Keratinocyte (primary cell): ENCODE measurements around the gene MAJIN. TPM values are rescaled to one million over a fixed set of nuclear protein-coding genes. Genes with fewer than 3 reads are reported as not detected.

Experiments used
- DNase-seq: peaks from one replicate; pipeline ENCODE4 v3.0.0-alpha.2; 2011; ENCODE audit warnings: low read depth, missing footprints, low spot score
- FAIRE-seq: peaks from 2 replicates; lab custom pipeline; 2011; peaks lifted over from hg19 to GRCh38; lab: Jason Lieb, UNC
- H2AFZ ChIP-seq: 2 replicates; pipeline ENCODE4 v1.6.0; 2012; ENCODE audit warnings: low read length, control low read depth, inconsistent platforms; ENCODE audit not compliant: control insufficient read depth
- H3K27ac ChIP-seq: 2 replicates; pipeline ENCODE4 v1.5.1; 2011; ENCODE audit warnings: low read length; ENCODE audit not compliant: control insufficient read depth, insufficient read depth
- H3K27me3 ChIP-seq: 3 replicates; pipeline ENCODE4 v1.6.0; 2011; ENCODE audit warnings: low read length; ENCODE audit not compliant: control insufficient read depth, insufficient read depth; ENCODE audit errors: extremely low read depth
- H3K36me3 ChIP-seq, 2 experiments: 2 replicates in 1 of 2; 3 replicates in 1 of 2; pipeline ENCODE4 v1.5.1; 2011; ENCODE audit warnings: low read length in 2 of 2, mild to moderate bottlenecking in 1 of 2; ENCODE audit not compliant: control insufficient read depth in 2 of 2, insufficient read depth in 2 of 2; ENCODE audit errors: extremely low read depth in 1 of 2
- H3K4me1 ChIP-seq: 3 replicates; pipeline ENCODE4 v1.5.1; 2011; ENCODE audit warnings: low read length; ENCODE audit not compliant: control insufficient read depth, insufficient read depth; ENCODE audit errors: extremely low read depth
- H3K4me2 ChIP-seq: 3 replicates; pipeline ENCODE4 v1.6.0; 2011; ENCODE audit warnings: low read depth, low read length; ENCODE audit not compliant: control insufficient read depth, insufficient read depth; ENCODE audit errors: extremely low read depth
- H3K4me3 ChIP-seq, 3 experiments: fragments of 200-600 bp in 1 of 3; sonication (generic) in 1 of 3; 2 replicates in 2 of 3; 3 replicates in 1 of 3; pipeline ENCODE4 v1.5.1; 2011 to 2016; ENCODE audit warnings: low read length in 3 of 3, mild to moderate bottlenecking in 3 of 3, control low read depth in 2 of 3, inconsistent platforms in 1 of 3, low read depth in 1 of 3, mixed read lengths in 1 of 3, mixed run types in 1 of 3, moderate library complexity in 1 of 3; ENCODE audit not compliant: control insufficient read depth in 2 of 3, insufficient read depth in 2 of 3; ENCODE audit errors: extremely low read depth in 1 of 3
- H3K79me2 ChIP-seq: 2 replicates; pipeline ENCODE4 v1.6.0; 2012; ENCODE audit warnings: low read length; ENCODE audit not compliant: control insufficient read depth, insufficient read depth
- H3K9ac ChIP-seq: 3 replicates; pipeline ENCODE4 v1.6.0; 2011; ENCODE audit warnings: low read length; ENCODE audit not compliant: control insufficient read depth, insufficient read depth; ENCODE audit errors: extremely low read depth
- H3K9me1 ChIP-seq: 3 replicates; pipeline ENCODE4 v1.6.0; 2011; ENCODE audit warnings: low read length; ENCODE audit not compliant: control insufficient read depth, insufficient read depth; ENCODE audit errors: extremely low read depth
- H3K9me3 ChIP-seq: 2 replicates; pipeline ENCODE4 v1.5.1; 2012; ENCODE audit warnings: low read depth, low read length; ENCODE audit not compliant: control insufficient read depth
- H4K20me1 ChIP-seq: 3 replicates; pipeline ENCODE4 v1.6.0; 2011; ENCODE audit warnings: low read length; ENCODE audit not compliant: control insufficient read depth, insufficient read depth; ENCODE audit errors: extremely low read depth
- EZH2 ChIP-seq: IDR thresholded peaks from one replicate; pipeline ENCODE4 v1.6.1; 2012; ENCODE audit warnings: inconsistent platforms, mild to moderate bottlenecking, low read length, moderate library complexity
- dilution Hi-C: fragments of 300-500 bp; cut with MboI; formaldehyde crosslinking; loops from one replicate; pipeline ENCODE4 v1.7.0; 2020; ENCODE audit warnings: low sequenced_read_pairs; ENCODE audit not compliant: extremely low pct_ligation_motif_present
- polyA plus RNA-seq, 5 experiments: library from polyadenylated mRNA; depleted of rRNA in 3 of 5; stranded (reverse) in 3 of 5; stranded (forward) in 1 of 5; unstranded in 1 of 5; fragments of >200 nt; gene quantifications; 1 replicate in 1 of 5; 2 replicates in 3 of 5; 3 replicates in 1 of 5; pipeline versions ENCODE4 v1.2.1 to v1.2.3, GENCODE V29; 2011 to 2012; ENCODE audit warnings: missing spikeins in 2 of 5, low read depth in 1 of 5, low replicate concordance in 1 of 5
- TF ChIP-seq, protein P1 (sequence below), 3 experiments: IDR thresholded peaks in 1 of 3; conservative IDR thresholded peaks in 1 of 3; optimal IDR thresholded peaks in 1 of 3; 2 replicates in 2 of 3; 3 replicates in 1 of 3; pipeline versions ENCODE3 to v1.5.1; 2011; ENCODE audit warnings: low read length in 3 of 3, mild to moderate bottlenecking in 3 of 3, moderate library complexity in 2 of 3, control low read depth in 1 of 3, inconsistent platforms in 1 of 3; ENCODE audit not compliant: insufficient read depth in 2 of 3; ENCODE audit errors: extremely low read depth in 1 of 3

Gene MAJIN
- polyA plus RNA-seq, 1 donor (not counting 4 experiments of a cell fraction or from before 2014, with no cell fraction given), result 0.09 TPM

DNA sequence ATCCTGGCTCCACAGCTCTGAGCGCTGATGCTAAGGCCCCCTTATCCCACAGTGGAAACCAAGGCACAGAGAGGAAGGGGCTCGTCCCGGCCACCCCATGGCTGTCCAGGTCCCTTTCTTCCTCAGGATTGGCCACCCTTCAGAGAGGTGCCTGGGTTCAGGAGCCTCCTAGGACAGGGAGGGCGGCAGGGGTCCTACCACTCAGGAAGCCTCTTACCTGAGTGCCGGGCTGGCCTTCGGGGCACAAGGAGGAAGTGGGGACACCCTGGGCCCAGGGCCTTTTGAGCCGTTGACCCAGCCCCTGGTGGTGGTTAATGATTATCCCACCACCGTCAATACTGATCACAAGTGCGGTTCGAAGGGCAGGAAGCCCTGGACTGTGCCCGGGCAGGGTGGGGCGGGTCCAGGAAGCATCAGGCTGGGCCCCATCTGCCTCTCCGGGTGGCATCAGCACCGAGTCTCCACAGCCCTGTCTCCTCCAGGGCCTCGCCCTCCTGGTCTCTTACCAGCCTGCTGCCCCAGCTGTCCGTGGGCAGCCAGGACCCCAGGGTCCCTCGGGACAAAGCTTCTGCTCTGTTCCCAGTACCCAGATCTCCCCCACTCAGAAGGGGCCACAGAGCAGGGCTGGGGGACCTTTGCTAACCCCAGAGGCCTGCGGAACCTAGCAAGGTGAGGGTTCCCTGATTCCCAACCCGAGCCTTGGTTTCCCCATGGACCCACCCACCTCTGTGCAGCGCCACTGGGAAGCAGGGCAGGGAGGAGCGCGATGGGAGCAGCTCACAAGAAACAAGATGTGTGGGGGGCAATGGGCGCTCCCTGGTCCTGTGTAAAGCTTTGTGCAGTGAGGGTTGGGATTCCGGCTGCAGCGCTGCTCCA is 78.5 kb downstream of the MAJIN start:
- Histone ChIP-seq H3K4me3 (no peak overlapping the region), H3K36me3 (peaks cover 0 to 12% of the 10 kb centered on the region in 2 experiments), H3K9me1 (no peaks in the 10 kb centered on the region), H3K27me3 (no peaks in the 10 kb centered on the region), H3K4me2 (no peak overlapping the region), H3K9me3 (no peaks in the 10 kb centered on the region), H3K9ac (no peak overlapping the region), H4K20me1 (no peaks in the 10 kb centered on the region), H3K4me1 (peaks cover 3% of the 10 kb centered on the region), H3K27ac (no peak overlapping the region), H3K79me2 (no peaks in the 10 kb centered on the region), H2AFZ (no peak overlapping the region)
- dilution Hi-C loops, result no loop called here
- TF ChIP-seq EZH2, result no peak
- TF ChIP-seq, protein P1, sequence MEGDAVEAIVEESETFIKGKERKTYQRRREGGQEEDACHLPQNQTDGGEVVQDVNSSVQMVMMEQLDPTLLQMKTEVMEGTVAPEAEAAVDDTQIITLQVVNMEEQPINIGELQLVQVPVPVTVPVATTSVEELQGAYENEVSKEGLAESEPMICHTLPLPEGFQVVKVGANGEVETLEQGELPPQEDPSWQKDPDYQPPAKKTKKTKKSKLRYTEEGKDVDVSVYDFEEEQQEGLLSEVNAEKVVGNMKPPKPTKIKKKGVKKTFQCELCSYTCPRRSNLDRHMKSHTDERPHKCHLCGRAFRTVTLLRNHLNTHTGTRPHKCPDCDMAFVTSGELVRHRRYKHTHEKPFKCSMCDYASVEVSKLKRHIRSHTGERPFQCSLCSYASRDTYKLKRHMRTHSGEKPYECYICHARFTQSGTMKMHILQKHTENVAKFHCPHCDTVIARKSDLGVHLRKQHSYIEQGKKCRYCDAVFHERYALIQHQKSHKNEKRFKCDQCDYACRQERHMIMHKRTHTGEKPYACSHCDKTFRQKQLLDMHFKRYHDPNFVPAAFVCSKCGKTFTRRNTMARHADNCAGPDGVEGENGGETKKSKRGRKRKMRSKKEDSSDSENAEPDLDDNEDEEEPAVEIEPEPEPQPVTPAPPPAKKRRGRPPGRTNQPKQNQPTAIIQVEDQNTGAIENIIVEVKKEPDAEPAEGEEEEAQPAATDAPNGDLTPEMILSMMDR (optimal IDR thresholded peaks at IDR 0.05 in 1 of 3, IDR thresholded peaks at IDR 0.05 in 1 of 3, conservative IDR thresholded peaks at IDR 0.05 in 1 of 3; ENCODE audit: extremely low read depth in 1 of 3, insufficient read depth in 2 of 3, low read length in 3 of 3), result no peak
- FAIRE-seq, result no peak
- DNase-seq, result no peak

DNA sequence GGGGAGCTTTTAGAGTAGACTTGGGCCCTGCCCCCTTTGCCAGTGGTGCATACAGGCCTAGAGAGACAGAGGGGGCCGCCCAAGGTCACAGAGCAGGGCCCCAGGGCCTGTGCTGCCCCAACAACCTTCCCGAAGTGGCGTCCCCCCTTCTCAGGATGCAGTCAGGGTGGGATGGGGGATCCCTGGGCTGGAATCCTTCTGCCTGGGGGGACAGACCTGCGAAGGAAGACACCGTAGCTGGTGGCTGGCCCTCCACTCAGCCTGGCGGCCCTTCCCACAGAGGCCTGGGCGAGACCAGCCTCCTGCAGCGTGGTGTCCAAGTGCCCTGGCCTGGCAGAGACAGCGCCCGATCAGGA is 79.1 kb downstream of the MAJIN start:
- Histone ChIP-seq H3K9ac (no peak overlapping the region), H3K4me1 (peaks cover 7% of the 10 kb centered on the region), H3K4me2 (no peak overlapping the region), H3K4me3 (no peak overlapping the region), H3K79me2 (no peaks in the 10 kb centered on the region), H2AFZ (no peak overlapping the region), H3K27ac (no peak overlapping the region), H3K9me3 (no peaks in the 10 kb centered on the region), H3K9me1 (no peaks in the 10 kb centered on the region), H3K27me3 (no peaks in the 10 kb centered on the region), H4K20me1 (no peaks in the 10 kb centered on the region), H3K36me3 (peaks cover 0 to 8% of the 10 kb centered on the region in 2 experiments)
- dilution Hi-C loops, result no loop called here
- no peak for TF ChIP-seq EZH2
- TF ChIP-seq, protein P1 (optimal IDR thresholded peaks at IDR 0.05 in 1 of 3, IDR thresholded peaks at IDR 0.05 in 1 of 3, conservative IDR thresholded peaks at IDR 0.05 in 1 of 3; ENCODE audit: extremely low read depth in 1 of 3, insufficient read depth in 2 of 3, low read length in 3 of 3), result no peak
- FAIRE-seq, result no peak
- DNase-seq, result no peak
